Endothelial cell of umbilical vein (primary cell): ENCODE results near the gene SH3D19.

Experiments used
- CTCF ChIP-seq, 2 donors: IDR thresholded peaks; 1 replicate in 1 of 2; 2 replicates in 1 of 2; pipeline ENCODE4 v1.5.1; 2011; ENCODE audit warnings: low read length in 2 of 2, mild to moderate bottlenecking in 2 of 2, moderate library complexity in 2 of 2, control low read depth in 1 of 2, inconsistent platforms in 1 of 2, low read depth in 1 of 2; ENCODE audit not compliant: insufficient read depth in 1 of 2; ENCODE audit errors: extremely low read depth in 1 of 2
- EZH2 ChIP-seq: IDR thresholded peaks from 2 replicates; pipeline ENCODE4 v1.6.1; 2012; ENCODE audit warnings: borderline replicate concordance, low read depth, mild to moderate bottlenecking, moderate library complexity, low read length, inconsistent platforms; ENCODE audit not compliant: severe bottlenecking
- FOS ChIP-seq: IDR thresholded peaks from 2 replicates; pipeline ENCODE4 v1.6.1; 2011; ENCODE audit warnings: mild to moderate bottlenecking, low read length, moderate library complexity, borderline replicate concordance; ENCODE audit not compliant: insufficient read depth
- POLR2A ChIP-seq: IDR thresholded peaks from 2 replicates; pipeline ENCODE4 v1.6.1; 2012; ENCODE audit warnings: low read depth, mild to moderate bottlenecking, control low read depth, low read length
- POLR2AphosphoS5 ChIP-seq: IDR thresholded peaks from 2 replicates; pipeline ENCODE4 v1.6.1; 2012; ENCODE audit warnings: low read depth, mild to moderate bottlenecking, control low read depth, low read length, moderate library complexity; ENCODE audit not compliant: insufficient read depth

DNA sequence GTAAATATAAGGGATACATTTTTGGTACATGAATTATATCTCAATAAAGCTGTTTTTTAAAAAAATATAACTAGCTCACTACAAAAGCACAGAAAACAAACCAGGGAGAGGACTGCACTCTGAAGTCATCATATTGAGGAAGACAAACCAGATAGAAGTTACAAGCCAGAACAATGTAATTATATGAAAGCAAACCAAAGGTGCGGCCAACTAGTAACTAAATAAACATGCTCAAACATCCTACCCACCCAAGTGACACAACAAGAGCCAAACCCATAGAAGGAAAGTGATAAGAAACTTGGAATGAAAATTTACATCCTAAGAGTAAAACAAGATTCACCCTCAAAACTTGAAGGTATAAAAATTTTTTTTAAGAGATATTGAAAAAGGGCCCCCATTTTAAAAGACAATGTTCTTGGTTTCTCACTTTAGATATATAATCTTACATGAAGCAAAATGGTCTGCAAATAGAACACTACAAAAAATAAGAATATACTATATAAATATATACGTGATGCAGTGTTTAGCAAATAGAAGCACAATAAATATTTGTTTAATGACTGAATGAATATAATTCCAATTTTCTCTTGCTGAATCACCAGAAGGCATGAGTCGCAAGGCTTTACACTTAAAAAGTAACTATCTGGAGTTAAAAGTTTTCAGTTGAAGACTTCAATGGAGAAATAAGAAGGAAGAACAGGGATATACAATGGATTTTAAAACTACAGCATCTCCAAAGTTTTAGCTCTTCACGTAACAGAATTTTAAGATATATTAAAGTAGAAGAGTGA, 4.0 kb upstream of the SH3D19 start:
- TF ChIP-seq CTCF (IDR thresholded peaks at IDR 0.05; ENCODE audit: extremely low read depth in 1 of 2, insufficient read depth in 1 of 2, low read depth in 1 of 2, low read length in 2 of 2) (no peak), EZH2 (no peak), POLR2AphosphoS5 (no peak), POLR2A (no peak), FOS (peak; percentile 35)
